HG03571 (cell line): ENCODE results near the gene TRPM5.

Source experiments
- ATAC-seq: cut with Tn5 transposase; IDR thresholded peaks from one replicate; pipeline ENCODE4 v1.9.1; 2021; ENCODE audit not compliant: unreplicated experiment

Gene TRPM5

GRCh38 chr11:2440646-2441045 is 3.7 kb downstream of the TRPM5 start:
- no peak for ATAC-seq

- ATAC-seq = no peak
Observed at GRCh38 chr11:2439820-2440219, 4.5 kb downstream of the TRPM5 start.

- ATAC-seq = no peak
Observed at GRCh38 chr11:2437516-2437915, 6.8 kb downstream of the TRPM5 start.

GRCh38 chr11:2436521-2437031 is 7.7 kb downstream of the TRPM5 start:
- ATAC-seq = no peak

GRCh38 chr11:2436013-2436520 is 8.2 kb downstream of the TRPM5 start:
- no peak for ATAC-seq

GRCh38 chr11:2435288-2436012 is 8.9 kb downstream of the TRPM5 start:
- no peak for ATAC-seq

- ATAC-seq = no peak
Observed at GRCh38 chr11:2434506-2435255, 9.6 kb downstream of the TRPM5 start.

GRCh38 chr11:2434008-2434407 is 10.3 kb downstream of the TRPM5 start:
- no peak for ATAC-seq

- no peak for ATAC-seq
Observed at GRCh38 chr11:2433106-2433925, 11.0 kb downstream of the TRPM5 start.

- no peak for ATAC-seq
Observed at GRCh38 chr11:2432628-2433071, 11.7 kb downstream of the TRPM5 start.

GRCh38 chr11:2432171-2432621 is 12.1 kb downstream of the TRPM5 start:
- ATAC-seq = no peak

- no peak for ATAC-seq
Observed at GRCh38 chr11:2431395-2431794, 12.9 kb downstream of the TRPM5 start.

GRCh38 chr11:2428322-2428795 is 16.0 kb downstream of the TRPM5 start:
- no peak for ATAC-seq

GRCh38 chr11:2427721-2428321 is 16.5 kb downstream of the TRPM5 start:
- ATAC-seq = no peak

- ATAC-seq = no peak
Observed at GRCh38 chr11:2426826-2427521, 17.3 kb downstream of the TRPM5 start.

- no peak for ATAC-seq
Observed at GRCh38 chr11:2426221-2426620, 18.1 kb downstream of the TRPM5 start.

- no peak for ATAC-seq
Observed at GRCh38 chr11:2425506-2425905, 18.8 kb downstream of the TRPM5 start.

- no peak for ATAC-seq
Observed at GRCh38 chr11:2424811-2425495, 19.4 kb downstream of the TRPM5 start.
